Measurements from ENCODE around the gene WNT5B.

WNT5B gene

GRCh38 chr12:1630827-1631591 lies 2.0 kb downstream of the WNT5B start:
- Mint-ChIP-seq H3K27me3 (peaks cover 88% of the 10 kb centered on the region), H3K9me3 (no peaks in the 10 kb centered on the region), H3K4me3 (peak overlapping the region; percentile 46), H3K36me3 (ENCODE audit: low read depth) (no peaks in the 10 kb centered on the region), H3K4me1 (ENCODE audit: low read depth) (peaks cover 19% of the 10 kb centered on the region), H3K27ac (no peak overlapping the region)
- no peak for DNase-seq

- no peak for DNase-seq
- Mint-ChIP-seq H3K4me3 (no peak overlapping the region), H3K27ac (no peak overlapping the region), H3K27me3 (peaks cover 80% of the 10 kb centered on the region), H3K4me1 (ENCODE audit: low read depth) (peaks cover 19% of the 10 kb centered on the region), H3K36me3 (ENCODE audit: low read depth) (no peaks in the 10 kb centered on the region), H3K9me3 (no peaks in the 10 kb centered on the region)
Measured at GRCh38 chr12:1632702-1633101, 3.7 kb downstream of the WNT5B start.

- DNase-seq, result no peak
- no peaks in the 10 kb centered on the region for H3K36me3 Mint-ChIP-seq (ENCODE audit: low read depth)
- peaks cover 19% of the 10 kb centered on the region for H3K4me1 Mint-ChIP-seq (ENCODE audit: low read depth)
- H3K4me3 Mint-ChIP-seq, result no peak overlapping the region
- H3K27ac Mint-ChIP-seq, result no peak overlapping the region
- no peaks in the 10 kb centered on the region for H3K9me3 Mint-ChIP-seq
- peaks cover 73% of the 10 kb centered on the region for H3K27me3 Mint-ChIP-seq
Measured at GRCh38 chr12:1633459-1633858, 4.4 kb downstream of the WNT5B start.

- Mint-ChIP-seq H3K27me3 (peaks cover 66% of the 10 kb centered on the region), H3K9me3 (no peaks in the 10 kb centered on the region), H3K4me3 (no peak overlapping the region), H3K27ac (no peak overlapping the region), H3K36me3 (ENCODE audit: low read depth) (no peaks in the 10 kb centered on the region), H3K4me1 (ENCODE audit: low read depth) (peaks cover 18% of the 10 kb centered on the region)
- DNase-seq, result no peak
Measured at GRCh38 chr12:1634149-1634548, 5.1 kb downstream of the WNT5B start.

GRCh38 chr12:1634590-1635191 lies 5.7 kb downstream of the WNT5B start:
- Mint-ChIP-seq H3K36me3 (ENCODE audit: low read depth) (no peaks in the 10 kb centered on the region), H3K27ac (no peak overlapping the region), H3K9me3 (no peaks in the 10 kb centered on the region), H3K4me3 (no peak overlapping the region), H3K4me1 (ENCODE audit: low read depth) (peaks cover 13% of the 10 kb centered on the region), H3K27me3 (peaks cover 60% of the 10 kb centered on the region)
- peak; percentile 72 for DNase-seq

- no peak overlapping the region for H3K27ac Mint-ChIP-seq
- H3K27me3 Mint-ChIP-seq, result peaks cover 55% of the 10 kb centered on the region
- no peak overlapping the region for H3K4me3 Mint-ChIP-seq
- H3K36me3 Mint-ChIP-seq (ENCODE audit: low read depth), result no peaks in the 10 kb centered on the region
- DNase-seq, result no peak
- no peaks in the 10 kb centered on the region for H3K9me3 Mint-ChIP-seq
- peaks cover 8% of the 10 kb centered on the region for H3K4me1 Mint-ChIP-seq (ENCODE audit: low read depth)
Measured at GRCh38 chr12:1635301-1636095, 6.5 kb downstream of the WNT5B start.

GRCh38 chr12:1638203-1638602 lies 9.2 kb downstream of the WNT5B start:
- DNase-seq, result no peak
- Mint-ChIP-seq H3K4me1 (ENCODE audit: low read depth) (no peaks in the 10 kb centered on the region), H3K4me3 (no peak overlapping the region), H3K27me3 (peaks cover 31% of the 10 kb centered on the region), H3K36me3 (ENCODE audit: low read depth) (no peaks in the 10 kb centered on the region), H3K9me3 (no peaks in the 10 kb centered on the region), H3K27ac (no peak overlapping the region)

- Mint-ChIP-seq H3K36me3 (ENCODE audit: low read depth) (no peaks in the 10 kb centered on the region), H3K27ac (no peak overlapping the region), H3K4me3 (no peak overlapping the region), H3K4me1 (ENCODE audit: low read depth) (no peaks in the 10 kb centered on the region), H3K27me3 (peaks cover 19% of the 10 kb centered on the region), H3K9me3 (no peaks in the 10 kb centered on the region)
- no peak for DNase-seq
Measured at GRCh38 chr12:1639538-1639937, 10.5 kb downstream of the WNT5B start.

GRCh38 chr12:1640328-1641234 lies 11.6 kb downstream of the WNT5B start:
- Mint-ChIP-seq H3K9me3 (no peaks in the 10 kb centered on the region), H3K36me3 (ENCODE audit: low read depth) (no peaks in the 10 kb centered on the region), H3K27ac (no peak overlapping the region), H3K4me3 (no peak overlapping the region), H3K4me1 (ENCODE audit: low read depth) (peaks cover 6% of the 10 kb centered on the region), H3K27me3 (peaks cover 8% of the 10 kb centered on the region)
- no peak for DNase-seq

GRCh38 chr12:1642513-1642912 lies 13.5 kb downstream of the WNT5B start:
- peaks cover 7% of the 10 kb centered on the region for H3K4me1 Mint-ChIP-seq (ENCODE audit: low read depth)

GRCh38 chr12:1643043-1643442 lies 14.0 kb downstream of the WNT5B start:
- no peak overlapping the region for H3K4me3 Mint-ChIP-seq
- no peaks in the 10 kb centered on the region for H3K36me3 Mint-ChIP-seq (ENCODE audit: low read depth)
- peaks cover 3% of the 10 kb centered on the region for H3K27me3 Mint-ChIP-seq
- H3K27ac Mint-ChIP-seq, result no peak overlapping the region
- DNase-seq, result no peak
- H3K9me3 Mint-ChIP-seq, result no peaks in the 10 kb centered on the region
- peaks cover 7% of the 10 kb centered on the region for H3K4me1 Mint-ChIP-seq (ENCODE audit: low read depth)

More at GRCh38 chr12:1642513-1642912, 13.5 kb downstream of the WNT5B start:
- Mint-ChIP-seq H3K36me3 (ENCODE audit: low read depth) (no peaks in the 10 kb centered on the region), H3K27me3 (peaks cover 3% of the 10 kb centered on the region), H3K4me3 (no peak overlapping the region), H3K9me3 (no peaks in the 10 kb centered on the region), H3K27ac (no peak overlapping the region)
- no peak for DNase-seq

- Mint-ChIP-seq H3K27ac (no peak overlapping the region), H3K4me1 (ENCODE audit: low read depth) (peaks cover 7% of the 10 kb centered on the region), H3K36me3 (ENCODE audit: low read depth) (no peaks in the 10 kb centered on the region), H3K4me3 (no peak overlapping the region), H3K9me3 (no peaks in the 10 kb centered on the region), H3K27me3 (peaks cover 4% of the 10 kb centered on the region)
- no peak for DNase-seq
Measured at GRCh38 chr12:1643905-1644533, 15.0 kb downstream of the WNT5B start.

- H3K4me3 Mint-ChIP-seq, result no peak overlapping the region
- no peak overlapping the region for H3K27ac Mint-ChIP-seq
- peaks cover 7% of the 10 kb centered on the region for H3K4me1 Mint-ChIP-seq (ENCODE audit: low read depth)
- peaks cover 8% of the 10 kb centered on the region for H3K27me3 Mint-ChIP-seq
- no peaks in the 10 kb centered on the region for H3K36me3 Mint-ChIP-seq (ENCODE audit: low read depth)
- H3K9me3 Mint-ChIP-seq, result no peaks in the 10 kb centered on the region
- no peak for DNase-seq
Measured at GRCh38 chr12:1644534-1645438, 15.8 kb downstream of the WNT5B start.

All from activated T-cell treated with anti-CD3 and anti-CD28 coated beads, Interleukin-2, amount 50 U/mL, for 24 hours (primary cell).